ENCODE measurements around the gene AGTRAP. TPM values are rescaled to one million over a fixed set of nuclear protein-coding genes. Genes with fewer than 3 reads are reported as not detected.

Gene AGTRAP
- total and polyA plus RNA-seq, 2 of the 8 experiments (the other 6 are each of a cell fraction or from before 2014, with no cell fraction given) = 69.7 to 192 TPM

- Histone ChIP-seq H2BK20ac (ENCODE audit: low read length) (no peak overlapping the region), H2AK5ac (ENCODE audit: low read depth, low read length) (no peak overlapping the region), H3K36me3 (ENCODE audit: control insufficient read depth in 2 of 4, insufficient read depth in 4 of 4, low read length in 3 of 4) (peaks cover 2 to 17% (median 8%) of the 10 kb centered on the region in 4 experiments; a peak in 5 of 8 replicates), H3K9ac (replicated peaks in 1 of 4; ENCODE audit: extremely low read depth in 1 of 4, low read depth in 3 of 4, low read length in 3 of 4) (no peak overlapping the region), H2BK120ac (replicated peaks; ENCODE audit: low read depth, low read length) (no peak overlapping the region), H3K23me2 (ENCODE audit: low read depth, low read length) (no peaks in the 10 kb centered on the region; the same call in 1 of the 2 replicates), H3K18ac (ENCODE audit: extremely low read depth, low read length) (no peak overlapping the region), H3K9me3 (ENCODE audit: insufficient read depth in 2 of 2, low read depth in 1 of 2, low read length in 1 of 2) (no peaks in the 10 kb centered on the region), H3K4me1 (replicated peaks in 1 of 4; ENCODE audit: control insufficient read depth in 3 of 4, insufficient read depth in 4 of 4, low read length in 3 of 4) (peaks cover 0 to 11% (median 1%) of the 10 kb centered on the region in 4 experiments; a peak in 6 of 7 replicates), H4K8ac (ENCODE audit: extremely low read depth, insufficient read depth, low read length) (no peak overlapping the region), H3K56ac (replicated peaks; ENCODE audit: insufficient read length, low read depth, low read length) (no peak overlapping the region), H2BK12ac (ENCODE audit: low read depth, low read length) (no peak overlapping the region), H3K23ac (ENCODE audit: insufficient read length) (no peak overlapping the region), H3K79me1 (ENCODE audit: low read depth, low read length) (peaks cover 2% of the 10 kb centered on the region; the same call in 1 of the 2 replicates), H3K27ac (ENCODE audit: low read depth, low read length) (no peak overlapping the region), H3K27me3 (replicated peaks in 1 of 4; ENCODE audit: control insufficient read depth in 3 of 4, extremely low read depth in 1 of 4, insufficient read depth in 3 of 4, low read length in 3 of 4) (no peaks in the 10 kb centered on the region), H4K20me1 (replicated peaks in 1 of 2; ENCODE audit: control insufficient read depth in 1 of 2, insufficient read depth in 2 of 2, low read length in 2 of 2) (peaks cover 0 to 4% of the 10 kb centered on the region in 2 experiments), H4K91ac (replicated peaks; ENCODE audit: insufficient read length, low read length) (no peak overlapping the region), H3K4ac (replicated peaks; ENCODE audit: insufficient read length, low read depth, low read length) (no peak overlapping the region), H2BK5ac (ENCODE audit: low read depth, low read length) (no peak overlapping the region), H2BK15ac (ENCODE audit: low read length) (no peak overlapping the region), H3K14ac (ENCODE audit: insufficient read length) (no peak overlapping the region), H3K79me2 (ENCODE audit: control insufficient read depth in 1 of 2, insufficient read depth in 2 of 2, low read length in 2 of 2) (no peaks in the 10 kb centered on the region), H3K4me3 (ENCODE audit: extremely low read depth in 1 of 4, insufficient read depth in 2 of 4, low read depth in 3 of 4, low read length in 4 of 4) (no peak overlapping the region), H4K5ac (ENCODE audit: insufficient read length, low read depth, low read length) (no peak overlapping the region), H3K4me2 (ENCODE audit: insufficient read depth in 1 of 2, low read depth in 2 of 2, low read length in 2 of 2) (no peak overlapping the region), H2AFZ (ENCODE audit: low read length) (no peak overlapping the region)
- no peak for FAIRE-seq
- POLR2A ChIA-PET (ENCODE audit: partially characterized antibody) = interaction anchor here (0.9 to 2.0 kb wide), 3 partner anchors 9 to 65 kb away, joined by 4 to 8 read pairs (median 4); no protein-coding TSS in a partner anchor
- DNase-seq (ENCODE audit: low read depth in 1 of 2, low spot score in 2 of 2) = no peak
- 83% methylated on average over 9 of the region's 9 CpGs; no CpG with 5 or more reads in 1 of the 2 experiments for WGBS, 2 experiments (ENCODE audit: extremely low coverage in 1 of 2, insufficient coverage in 1 of 2, insufficient read length in 1 of 2, insufficient replicate concordance in 2 of 2, low coverage in 1 of 2, low lambda C conversion rate in 2 of 2, missing lambda C conversion rate in 1 of 2)
- CTCF ChIA-PET (ENCODE audit: partially characterized antibody) = interaction anchor here (0.8 to 1.4 kb wide), 3 partner anchors 13 to 25 kb away, joined by 3 to 4 read pairs (median 4); no protein-coding TSS in a partner anchor
- TF ChIP-seq EP300 (IDR thresholded peaks at IDR 0.05; ENCODE audit: borderline replicate concordance in 1 of 2, low read depth in 2 of 2, low read length in 2 of 2) = no peak
- TF ChIP-seq ATF2 (IDR thresholded peaks at IDR 0.05; ENCODE audit: low read length) = no peak
- no peak for TF ChIP-seq MAX (IDR thresholded peaks at IDR 0.05)
- no peak for TF ChIP-seq TCF12 (IDR thresholded peaks at IDR 0.05; ENCODE audit: low read depth, low read length)
- TF ChIP-seq HDAC2 (IDR thresholded peaks at IDR 0.05; ENCODE audit: borderline replicate concordance in 1 of 2, low read depth in 2 of 2, low read length in 2 of 2) = no peak
- no peak for TF ChIP-seq TEAD4 (IDR thresholded peaks at IDR 0.05; ENCODE audit: low read depth, low read length)
- no peak for TF ChIP-seq BRCA1 (IDR thresholded peaks at IDR 0.05; ENCODE audit: low read depth, low read length)
- TF ChIP-seq CBX5 (IDR thresholded peaks at IDR 0.05; ENCODE audit: low read depth, low read length) = no peak
- no peak for TF ChIP-seq SUZ12 (IDR thresholded peaks at IDR 0.05; ENCODE audit: low read length)
- no peak for TF ChIP-seq RAD21 (IDR thresholded peaks at IDR 0.05 in 1 of 2, conservative IDR thresholded peaks at IDR 0.05 in 1 of 2; ENCODE audit: low read depth in 2 of 2, low read length in 2 of 2)
- TF ChIP-seq NRF1 (IDR thresholded peaks at IDR 0.05; ENCODE audit: low read depth, low read length) = no peak
Observed at GRCh38 chr1:11744287-11744686, 8.4 kb downstream of the AGTRAP start.

All from H1 (cell line).